GM23338 (cell line): ENCODE measurements around the gene LMLN. TPM values are rescaled to one million over a fixed set of nuclear protein-coding genes. Genes with fewer than 3 reads are reported as not detected.

Experiments
- ATAC-seq: fragments of 200-7000 bp; cut with Tn5 transposase; 3 replicates; pipeline ENCODE4 v1.9.1; 2020
- DNase-seq: peaks from one replicate; pipeline ENCODE4 v3.0.0-alpha.2; 2015; ENCODE audit warnings: low spot score
- H2AFZ ChIP-seq: fragments of 200-600 bp; sonication (generic); 2 replicates; pipeline ENCODE4 v1.8.0; 2016; ENCODE audit warnings: antibody characterized with exemption, mild to moderate bottlenecking, moderate library complexity
- H3F3A ChIP-seq: fragments of 200-600 bp; sonication (generic); replicated peaks from 2 replicates; pipeline ENCODE4 v1.8.0; 2017; ENCODE audit warnings: antibody characterized with exemption, mixed run types, low read depth
- H3K27ac ChIP-seq: fragments of 200-600 bp; sonication (generic); 2 replicates; pipeline ENCODE4 v1.6.1; 2016; ENCODE audit warnings: low read depth
- H3K27me3 ChIP-seq: fragments of 200-600 bp; sonication (generic); 2 replicates; pipeline ENCODE4 v1.8.0; 2016; ENCODE audit warnings: mild to moderate bottlenecking, mixed run types, moderate library complexity; ENCODE audit not compliant: insufficient read depth
- H3K36me3 ChIP-seq: fragments of 200-600 bp; sonication (generic); 2 replicates; pipeline ENCODE4 v1.8.0; 2016; ENCODE audit warnings: mild to moderate bottlenecking; ENCODE audit not compliant: insufficient read depth
- H3K4me1 ChIP-seq: fragments of 200-600 bp; sonication (generic); 2 replicates; pipeline ENCODE4 v1.8.0; 2016; ENCODE audit warnings: mild to moderate bottlenecking, moderate library complexity; ENCODE audit not compliant: insufficient read depth
- H3K4me2 ChIP-seq: fragments of 200-600 bp; sonication (generic); 2 replicates; pipeline ENCODE4 v1.7.1; 2017; ENCODE audit warnings: mixed run types
- H3K4me3 ChIP-seq: fragments of 200-600 bp; sonication (generic); 2 replicates; pipeline ENCODE4 v1.6.1; 2016; ENCODE audit warnings: mixed run types
- H3K79me2 ChIP-seq: fragments of 200-600 bp; sonication (generic); replicated peaks from 2 replicates; pipeline ENCODE4 v1.8.0; 2017; ENCODE audit warnings: mild to moderate bottlenecking; ENCODE audit not compliant: insufficient read depth
- H3K9me2 ChIP-seq: fragments of 200-600 bp; sonication (generic); 2 replicates; pipeline ENCODE4 v1.8.0; 2017; ENCODE audit not compliant: insufficient read depth
- H4K20me1 ChIP-seq: fragments of 200-600 bp; sonication (generic); replicated peaks from 2 replicates; pipeline ENCODE4 v1.8.0; 2017; ENCODE audit warnings: mild to moderate bottlenecking; ENCODE audit not compliant: insufficient read depth
- H3K27ac Mint-ChIP-seq: 2 replicates; pipeline ENCODE4 v1.8.0; 2020; ENCODE audit warnings: inconsistent platforms, mild to moderate bottlenecking, moderate library complexity, mixed read lengths
- H3K27me3 Mint-ChIP-seq: 3 replicates; pipeline ENCODE4 v1.8.0; 2022; ENCODE audit warnings: low read depth, mild to moderate bottlenecking, moderate library complexity, mixed read lengths, inconsistent platforms; ENCODE audit not compliant: insufficient read depth, poor library complexity
- H3K36me3 Mint-ChIP-seq: 3 replicates; pipeline ENCODE4 v1.8.0; 2021; ENCODE audit warnings: low read depth, mild to moderate bottlenecking, inconsistent platforms, moderate library complexity, mixed read lengths
- H3K4me1 Mint-ChIP-seq: 3 replicates; pipeline ENCODE4 v1.8.0; 2020; ENCODE audit warnings: mild to moderate bottlenecking, inconsistent platforms, mixed read lengths
- H3K4me3 Mint-ChIP-seq: 3 replicates; pipeline ENCODE4 v1.8.0; 2021; ENCODE audit warnings: moderate library complexity, mild to moderate bottlenecking, inconsistent platforms, mixed read lengths
- H3K9me3 Mint-ChIP-seq: 3 replicates; pipeline ENCODE4 v1.8.0; 2020; ENCODE audit warnings: moderate library complexity, mild to moderate bottlenecking, inconsistent platforms, mixed read lengths
- CREB1 ChIP-seq: fragments of 250-450 bp; sonication (Bioruptor Pico); IDR thresholded peaks from 2 replicates; pipeline ENCODE4 v1.5.0; 2020; ENCODE audit warnings: low read depth, mild to moderate bottlenecking, moderate library complexity
- EZH2 ChIP-seq: fragments of 200-600 bp; sonication (generic); IDR thresholded peaks from one replicate; pipeline ENCODE4 v1.8.0; 2017; ENCODE audit warnings: antibody characterized with exemption, mild to moderate bottlenecking, low read depth; ENCODE audit not compliant: unreplicated experiment
- EZH2phosphoT487 ChIP-seq: fragments of 200-600 bp; sonication (generic); IDR thresholded peaks from one replicate; pipeline ENCODE4 v1.8.1; 2018; ENCODE audit warnings: antibody characterized with exemption; ENCODE audit not compliant: unreplicated experiment
- JUNB ChIP-seq: IDR thresholded peaks from one replicate; pipeline ENCODE4 v1.6.1; 2016; ENCODE audit warnings: antibody characterized with exemption; ENCODE audit not compliant: unreplicated experiment
- NANOG ChIP-seq: IDR thresholded peaks from 2 replicates; pipeline ENCODE4 v1.6.1; 2016; ENCODE audit warnings: antibody characterized with exemption, borderline replicate concordance
- POLR2AphosphoS5 ChIP-seq: IDR thresholded peaks from 2 replicates; pipeline ENCODE4 v1.6.1; 2016; ENCODE audit warnings: antibody characterized with exemption, low read depth
- ZNF114 ChIP-seq: fragments of 250-450 bp; sonication (Bioruptor Pico); IDR thresholded peaks from 2 replicates; pipeline ENCODE4 v1.5.0; 2020; ENCODE audit warnings: mild to moderate bottlenecking, moderate library complexity
- ZNF331 ChIP-seq: fragments of 250-450 bp; sonication (Bioruptor Pico); IDR thresholded peaks from 2 replicates; pipeline ENCODE4 v1.5.0; 2020; ENCODE audit warnings: low read depth, mild to moderate bottlenecking, moderate library complexity
- polyA plus RNA-seq: library from polyadenylated mRNA; unstranded; fragments of >200 nt; fragmentation: Nextera tagmentation; extraction: Ambion mirVana; gene quantifications from 2 replicates; pipeline ENCODE4 v1.2.1, GENCODE V29; 2016
- total RNA-seq: library from RNA; depleted of rRNA; stranded (reverse); fragments of >200 nt; shearing (Covaris generic); gene quantifications from 2 replicates; pipeline ENCODE4 v1.2.3, GENCODE V29; 2014
- TF ChIP-seq, protein P1 (sequence below): fragments of 250-450 bp; sonication (Bioruptor Pico); IDR thresholded peaks from 2 replicates; pipeline ENCODE4 v1.5.0; 2020; ENCODE audit warnings: mild to moderate bottlenecking, moderate library complexity
- TF ChIP-seq, protein P2 (sequence below): IDR thresholded peaks from 2 replicates; pipeline ENCODE4 v1.6.1; 2016; ENCODE audit warnings: antibody characterized with exemption
- TF ChIP-seq, protein P3 (sequence below), 2 experiments: fragments of 200-600 bp in 1 of 2; sonication (generic) in 1 of 2; conservative IDR thresholded peaks; 2 replicates each; pipeline versions ENCODE4 v1.5.1 to v1.6.1; 2016 to 2017; ENCODE audit warnings: antibody characterized with exemption in 2 of 2, low read depth in 2 of 2, mild to moderate bottlenecking in 2 of 2, moderate library complexity in 1 of 2

Gene LMLN
- total and polyA plus RNA-seq, 2 experiments from 2014 or later = 2.3 to 4.3 TPM

DNA sequence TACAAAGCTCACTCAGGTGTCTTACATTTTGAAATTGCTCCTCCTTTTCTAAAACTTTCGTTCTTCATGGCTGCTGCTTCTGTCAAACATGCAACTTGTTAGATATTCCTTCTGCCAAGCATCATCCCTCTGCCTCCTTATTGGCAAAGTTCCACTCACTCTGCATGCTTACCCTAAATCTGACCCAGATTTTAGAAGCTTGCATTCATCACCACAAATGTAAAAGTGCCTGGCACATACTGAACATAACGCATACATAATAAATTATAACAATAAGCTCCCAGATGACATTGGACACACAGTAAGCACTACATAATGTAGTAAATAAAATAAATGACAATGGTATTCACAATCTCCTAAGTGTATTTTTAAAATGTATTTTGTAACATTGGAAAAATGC lies 107.4 kb downstream of the LMLN start:
- Histone ChIP-seq H3F3A (no peaks in the 10 kb centered on the region), H3K4me2 (no peak overlapping the region), H3K36me3 (no peaks in the 10 kb centered on the region), H4K20me1 (no peaks in the 10 kb centered on the region), H3K27ac (no peak overlapping the region), H2AFZ (no peak overlapping the region), H3K27me3 (no peaks in the 10 kb centered on the region), H3K4me3 (no peak overlapping the region), H3K79me2 (no peaks in the 10 kb centered on the region), H3K9me2 (no peaks in the 10 kb centered on the region), H3K4me1 (no peaks in the 10 kb centered on the region)
- peaks cover 6% of the 10 kb centered on the region; the same call in 2 of the 3 replicates for H3K4me1 Mint-ChIP-seq
- ATAC-seq (no peak), DNase-seq (no peak)
- H3K27me3 Mint-ChIP-seq = peaks cover 2% of the 10 kb centered on the region
- TF ChIP-seq, protein P1, sequence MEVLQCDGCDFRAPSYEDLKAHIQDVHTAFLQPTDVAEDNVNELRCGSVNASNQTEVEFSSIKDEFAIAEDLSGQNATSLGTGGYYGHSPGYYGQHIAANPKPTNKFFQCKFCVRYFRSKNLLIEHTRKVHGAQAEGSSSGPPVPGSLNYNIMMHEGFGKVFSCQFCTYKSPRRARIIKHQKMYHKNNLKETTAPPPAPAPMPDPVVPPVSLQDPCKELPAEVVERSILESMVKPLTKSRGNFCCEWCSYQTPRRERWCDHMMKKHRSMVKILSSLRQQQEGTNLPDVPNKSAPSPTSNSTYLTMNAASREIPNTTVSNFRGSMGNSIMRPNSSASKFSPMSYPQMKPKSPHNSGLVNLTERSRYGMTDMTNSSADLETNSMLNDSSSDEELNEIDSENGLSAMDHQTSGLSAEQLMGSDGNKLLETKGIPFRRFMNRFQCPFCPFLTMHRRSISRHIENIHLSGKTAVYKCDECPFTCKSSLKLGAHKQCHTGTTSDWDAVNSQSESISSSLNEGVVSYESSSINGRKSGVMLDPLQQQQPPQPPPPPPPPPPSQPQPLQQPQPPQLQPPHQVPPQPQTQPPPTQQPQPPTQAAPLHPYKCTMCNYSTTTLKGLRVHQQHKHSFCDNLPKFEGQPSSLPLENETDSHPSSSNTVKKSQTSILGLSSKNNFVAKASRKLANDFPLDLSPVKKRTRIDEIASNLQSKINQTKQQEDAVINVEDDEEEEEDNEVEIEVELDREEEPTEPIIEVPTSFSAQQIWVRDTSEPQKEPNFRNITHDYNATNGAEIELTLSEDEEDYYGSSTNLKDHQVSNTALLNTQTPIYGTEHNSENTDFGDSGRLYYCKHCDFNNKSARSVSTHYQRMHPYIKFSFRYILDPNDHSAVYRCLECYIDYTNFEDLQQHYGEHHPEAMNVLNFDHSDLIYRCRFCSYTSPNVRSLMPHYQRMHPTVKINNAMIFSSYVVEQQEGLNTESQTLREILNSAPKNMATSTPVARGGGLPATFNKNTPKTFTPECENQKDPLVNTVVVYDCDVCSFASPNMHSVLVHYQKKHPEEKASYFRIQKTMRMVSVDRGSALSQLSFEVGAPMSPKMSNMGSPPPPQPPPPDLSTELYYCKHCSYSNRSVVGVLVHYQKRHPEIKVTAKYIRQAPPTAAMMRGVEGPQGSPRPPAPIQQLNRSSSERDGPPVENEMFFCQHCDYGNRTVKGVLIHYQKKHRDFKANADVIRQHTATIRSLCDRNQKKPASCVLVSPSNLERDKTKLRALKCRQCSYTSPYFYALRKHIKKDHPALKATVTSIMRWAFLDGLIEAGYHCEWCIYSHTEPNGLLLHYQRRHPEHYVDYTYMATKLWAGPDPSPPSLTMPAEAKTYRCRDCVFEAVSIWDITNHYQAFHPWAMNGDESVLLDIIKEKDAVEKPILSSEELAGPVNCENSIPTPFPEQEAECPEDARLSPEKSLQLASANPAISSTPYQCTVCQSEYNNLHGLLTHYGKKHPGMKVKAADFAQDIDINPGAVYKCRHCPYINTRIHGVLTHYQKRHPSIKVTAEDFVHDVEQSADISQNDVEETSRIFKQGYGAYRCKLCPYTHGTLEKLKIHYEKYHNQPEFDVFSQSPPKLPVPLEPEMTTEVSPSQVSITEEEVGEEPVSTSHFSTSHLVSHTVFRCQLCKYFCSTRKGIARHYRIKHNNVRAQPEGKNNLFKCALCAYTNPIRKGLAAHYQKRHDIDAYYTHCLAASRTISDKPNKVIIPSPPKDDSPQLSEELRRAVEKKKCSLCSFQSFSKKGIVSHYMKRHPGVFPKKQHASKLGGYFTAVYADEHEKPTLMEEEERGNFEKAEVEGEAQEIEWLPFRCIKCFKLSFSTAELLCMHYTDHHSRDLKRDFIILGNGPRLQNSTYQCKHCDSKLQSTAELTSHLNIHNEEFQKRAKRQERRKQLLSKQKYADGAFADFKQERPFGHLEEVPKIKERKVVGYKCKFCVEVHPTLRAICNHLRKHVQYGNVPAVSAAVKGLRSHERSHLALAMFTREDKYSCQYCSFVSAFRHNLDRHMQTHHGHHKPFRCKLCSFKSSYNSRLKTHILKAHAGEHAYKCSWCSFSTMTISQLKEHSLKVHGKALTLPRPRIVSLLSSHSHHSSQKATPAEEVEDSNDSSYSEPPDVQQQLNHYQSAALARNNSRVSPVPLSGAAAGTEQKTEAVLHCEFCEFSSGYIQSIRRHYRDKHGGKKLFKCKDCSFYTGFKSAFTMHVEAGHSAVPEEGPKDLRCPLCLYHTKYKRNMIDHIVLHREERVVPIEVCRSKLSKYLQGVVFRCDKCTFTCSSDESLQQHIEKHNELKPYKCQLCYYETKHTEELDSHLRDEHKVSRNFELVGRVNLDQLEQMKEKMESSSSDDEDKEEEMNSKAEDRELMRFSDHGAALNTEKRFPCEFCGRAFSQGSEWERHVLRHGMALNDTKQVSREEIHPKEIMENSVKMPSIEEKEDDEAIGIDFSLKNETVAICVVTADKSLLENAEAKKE = no peak
- TF ChIP-seq ZNF114 (CRISPR knock-in tag) = no peak
- TF ChIP-seq JUNB = no peak
- no peak for TF ChIP-seq EZH2phosphoT487
- no peak for TF ChIP-seq CREB1 (CRISPR knock-in tag)
- no peak for TF ChIP-seq NANOG
- TF ChIP-seq ZNF331 (CRISPR knock-in tag) = no peak
- TF ChIP-seq POLR2AphosphoS5 = no peak
- TF ChIP-seq, protein P2, sequence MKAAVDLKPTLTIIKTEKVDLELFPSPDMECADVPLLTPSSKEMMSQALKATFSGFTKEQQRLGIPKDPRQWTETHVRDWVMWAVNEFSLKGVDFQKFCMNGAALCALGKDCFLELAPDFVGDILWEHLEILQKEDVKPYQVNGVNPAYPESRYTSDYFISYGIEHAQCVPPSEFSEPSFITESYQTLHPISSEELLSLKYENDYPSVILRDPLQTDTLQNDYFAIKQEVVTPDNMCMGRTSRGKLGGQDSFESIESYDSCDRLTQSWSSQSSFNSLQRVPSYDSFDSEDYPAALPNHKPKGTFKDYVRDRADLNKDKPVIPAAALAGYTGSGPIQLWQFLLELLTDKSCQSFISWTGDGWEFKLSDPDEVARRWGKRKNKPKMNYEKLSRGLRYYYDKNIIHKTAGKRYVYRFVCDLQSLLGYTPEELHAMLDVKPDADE = no peak
- TF ChIP-seq, protein P3, sequence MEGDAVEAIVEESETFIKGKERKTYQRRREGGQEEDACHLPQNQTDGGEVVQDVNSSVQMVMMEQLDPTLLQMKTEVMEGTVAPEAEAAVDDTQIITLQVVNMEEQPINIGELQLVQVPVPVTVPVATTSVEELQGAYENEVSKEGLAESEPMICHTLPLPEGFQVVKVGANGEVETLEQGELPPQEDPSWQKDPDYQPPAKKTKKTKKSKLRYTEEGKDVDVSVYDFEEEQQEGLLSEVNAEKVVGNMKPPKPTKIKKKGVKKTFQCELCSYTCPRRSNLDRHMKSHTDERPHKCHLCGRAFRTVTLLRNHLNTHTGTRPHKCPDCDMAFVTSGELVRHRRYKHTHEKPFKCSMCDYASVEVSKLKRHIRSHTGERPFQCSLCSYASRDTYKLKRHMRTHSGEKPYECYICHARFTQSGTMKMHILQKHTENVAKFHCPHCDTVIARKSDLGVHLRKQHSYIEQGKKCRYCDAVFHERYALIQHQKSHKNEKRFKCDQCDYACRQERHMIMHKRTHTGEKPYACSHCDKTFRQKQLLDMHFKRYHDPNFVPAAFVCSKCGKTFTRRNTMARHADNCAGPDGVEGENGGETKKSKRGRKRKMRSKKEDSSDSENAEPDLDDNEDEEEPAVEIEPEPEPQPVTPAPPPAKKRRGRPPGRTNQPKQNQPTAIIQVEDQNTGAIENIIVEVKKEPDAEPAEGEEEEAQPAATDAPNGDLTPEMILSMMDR (conservative IDR thresholded peaks at IDR 0.05; ENCODE audit: low read depth in 2 of 2) = no peak
- TF ChIP-seq EZH2 = no peak
- H3K9me3 Mint-ChIP-seq = no peaks in the 10 kb centered on the region; the same call in 2 of the 3 replicates
- no peaks in the 10 kb centered on the region for H3K36me3 Mint-ChIP-seq
- H3K27ac Mint-ChIP-seq = no peak overlapping the region
- H3K4me3 Mint-ChIP-seq = no peak overlapping the region
